Body of pancreas (tissue), 4 donors: ENCODE data around the gene MPND. TPM values are rescaled to one million over a fixed set of nuclear protein-coding genes. Genes with fewer than 3 reads are reported as not detected.
A peak's percentile ranks its signal among the peaks of the same experiment; 100 is the strongest.

ENCODE experiments used
- ATAC-seq: fragments of 150-250 bp; one replicate; pipeline ENCODE4 v1.9.1; 2016
- DNase-seq, 4 donors: peaks; one replicate each; pipeline ENCODE4 v3.0.0-alpha.2; 2019
- H3K27ac ChIP-seq, 4 donors: fragments of 200-600 bp; sonication (generic); 1 replicate in 3 of 4; 2 replicates in 1 of 4; pipeline versions ENCODE4 v1.5.1 to v1.6.1; 2016 to 2019; ENCODE audit warnings: mild to moderate bottlenecking in 1 of 4, mixed read lengths in 1 of 4, moderate library complexity in 1 of 4
- H3K27me3 ChIP-seq, 2 donors: fragments of 200-600 bp; sonication (generic); one replicate each; pipeline ENCODE4 v1.6.0; 2016; ENCODE audit warnings: mild to moderate bottlenecking in 1 of 2
- H3K36me3 ChIP-seq, 2 donors: fragments of 200-600 bp; sonication (generic); replicated peaks in 1 of 2; 2 replicates each; pipeline ENCODE4 v1.5.1; 2016; ENCODE audit warnings: low read depth in 2 of 2; ENCODE audit not compliant: insufficient read depth in 1 of 2
- H3K4me1 ChIP-seq: fragments of 200-600 bp; sonication (generic); one replicate; pipeline ENCODE4 v1.6.0; 2016
- H3K4me3 ChIP-seq, 2 donors: fragments of 200-600 bp; sonication (generic); 1 replicate in 1 of 2; 2 replicates in 1 of 2; pipeline ENCODE4 v1.5.1; 2016 to 2019
- H3K9me3 ChIP-seq, 3 donors: fragments of 200-600 bp; sonication (generic); 1 replicate in 2 of 3; 2 replicates in 1 of 3; pipeline ENCODE4 v1.5.1; 2016
- POLR2A ChIP-seq, 3 donors: fragments of 450-650 bp; IDR thresholded peaks; one replicate each; pipeline ENCODE4 v1.6.1; 2016; ENCODE audit warnings: antibody characterized with exemption in 3 of 3, mild to moderate bottlenecking in 2 of 3
- WGBS, 2 donors: methylation state at CpG; one replicate each; pipeline ENCODE4 v1.1.5; 2017; 5-methylcytosine and 5-hydroxymethylcytosine counted together
- intact Hi-C: fragments of 100-400 bp; cut with DNase I; formaldehyde crosslinking; loops from one replicate; pipeline ENCODE4 v1.15.1; 2023
- total RNA-seq, 2 donors: library from RNA; depleted of rRNA; stranded (reverse); fragments of >200 nt; gene quantifications; one replicate each; pipeline ENCODE4 v1.1.0, GENCODE V29; 2016
- TF ChIP-seq, protein P1 (sequence below), 7 experiments: fragments of 450-650 bp in 4 of 7; fragments of 200-600 bp in 3 of 7; sonication (generic) in 3 of 7; IDR thresholded peaks; one replicate each; pipeline ENCODE4 v1.5.1; 2016 to 2019; ENCODE audit warnings: antibody characterized with exemption in 7 of 7

The MPND gene
- total RNA-seq, 2 donors from 2014 or later, result 0.99 to 7.5 TPM

DNA sequence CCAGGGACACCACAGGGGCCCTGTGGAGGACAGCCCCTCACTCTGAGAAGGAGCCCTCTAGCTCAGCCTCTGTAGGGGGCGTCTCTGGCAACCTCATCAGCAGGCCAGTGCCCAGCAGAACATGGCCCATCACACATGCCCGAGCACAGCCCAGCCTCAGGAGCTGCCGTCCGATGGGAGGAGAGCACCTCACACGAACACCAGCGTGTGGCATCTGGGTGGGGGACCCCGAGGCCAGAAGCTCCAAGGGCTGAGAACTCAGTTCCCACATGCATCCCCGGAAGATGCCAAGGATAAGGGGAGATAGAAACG is 45.7 kb downstream of the MPND start:
- Histone ChIP-seq H3K4me1 (peaks cover 57% of the 10 kb centered on the region), H3K9me3 (no peaks in the 10 kb centered on the region), H3K27me3 (no peaks in the 10 kb centered on the region), H3K36me3 (no peaks in the 10 kb centered on the region), H3K4me3 (no peak overlapping the region), H3K27ac (peak overlapping the region; percentile 23 to 68 (median 44))
- WGBS, 2 donors, result 65 to 72% methylated on average over 8 to 9 of the region's 9 CpGs
- intact Hi-C loops, result no loop called here
- no peak for TF ChIP-seq POLR2A (IDR thresholded peaks at IDR 0.05)
- TF ChIP-seq, protein P1, sequence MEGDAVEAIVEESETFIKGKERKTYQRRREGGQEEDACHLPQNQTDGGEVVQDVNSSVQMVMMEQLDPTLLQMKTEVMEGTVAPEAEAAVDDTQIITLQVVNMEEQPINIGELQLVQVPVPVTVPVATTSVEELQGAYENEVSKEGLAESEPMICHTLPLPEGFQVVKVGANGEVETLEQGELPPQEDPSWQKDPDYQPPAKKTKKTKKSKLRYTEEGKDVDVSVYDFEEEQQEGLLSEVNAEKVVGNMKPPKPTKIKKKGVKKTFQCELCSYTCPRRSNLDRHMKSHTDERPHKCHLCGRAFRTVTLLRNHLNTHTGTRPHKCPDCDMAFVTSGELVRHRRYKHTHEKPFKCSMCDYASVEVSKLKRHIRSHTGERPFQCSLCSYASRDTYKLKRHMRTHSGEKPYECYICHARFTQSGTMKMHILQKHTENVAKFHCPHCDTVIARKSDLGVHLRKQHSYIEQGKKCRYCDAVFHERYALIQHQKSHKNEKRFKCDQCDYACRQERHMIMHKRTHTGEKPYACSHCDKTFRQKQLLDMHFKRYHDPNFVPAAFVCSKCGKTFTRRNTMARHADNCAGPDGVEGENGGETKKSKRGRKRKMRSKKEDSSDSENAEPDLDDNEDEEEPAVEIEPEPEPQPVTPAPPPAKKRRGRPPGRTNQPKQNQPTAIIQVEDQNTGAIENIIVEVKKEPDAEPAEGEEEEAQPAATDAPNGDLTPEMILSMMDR (IDR thresholded peaks at IDR 0.05), result no peak
- DNase-seq (no peak), ATAC-seq (no peak)

DNA sequence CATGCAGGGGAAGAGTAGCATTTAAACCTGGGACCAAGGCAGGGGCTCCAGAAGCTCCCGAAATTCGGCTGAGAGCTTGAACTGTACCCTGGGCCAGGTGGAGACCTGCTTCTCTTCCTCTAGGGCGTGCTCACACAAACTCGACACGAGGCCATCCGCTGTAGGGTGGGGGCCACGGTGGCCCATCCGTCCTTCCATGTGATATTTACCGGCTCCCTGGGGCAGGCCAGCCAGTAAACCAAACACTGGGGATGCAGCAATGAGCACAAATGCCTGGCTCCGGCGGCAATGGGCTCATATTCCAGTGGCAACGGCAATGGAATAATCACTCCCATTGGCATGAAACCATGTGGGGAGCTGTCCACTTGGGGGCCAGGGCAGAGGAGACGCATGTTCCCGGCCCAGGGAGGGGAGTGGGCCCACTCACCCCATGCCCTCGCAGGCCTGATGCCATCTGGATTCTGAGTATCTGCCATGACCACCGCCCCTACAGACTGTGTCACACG is 46.2 kb downstream of the MPND start:
- H3K4me1 ChIP-seq, result peaks cover 58% of the 10 kb centered on the region
- 74 to 77% methylated on average over 11 to 17 of the region's 17 CpGs for WGBS, 2 donors
- H3K4me3 ChIP-seq, result no peak overlapping the region
- H3K27me3 ChIP-seq, result no peaks in the 10 kb centered on the region
- TF ChIP-seq, protein P1 (IDR thresholded peaks at IDR 0.05), result no peak
- no peak for TF ChIP-seq POLR2A (IDR thresholded peaks at IDR 0.05)
- no peak for DNase-seq
- H3K9me3 ChIP-seq, result no peaks in the 10 kb centered on the region
- H3K27ac ChIP-seq, result peak overlapping the region; percentile 23 to 61 (median 50)
- H3K36me3 ChIP-seq, result no peaks in the 10 kb centered on the region
- intact Hi-C loops, result no loop called here
- no peak for ATAC-seq

DNA sequence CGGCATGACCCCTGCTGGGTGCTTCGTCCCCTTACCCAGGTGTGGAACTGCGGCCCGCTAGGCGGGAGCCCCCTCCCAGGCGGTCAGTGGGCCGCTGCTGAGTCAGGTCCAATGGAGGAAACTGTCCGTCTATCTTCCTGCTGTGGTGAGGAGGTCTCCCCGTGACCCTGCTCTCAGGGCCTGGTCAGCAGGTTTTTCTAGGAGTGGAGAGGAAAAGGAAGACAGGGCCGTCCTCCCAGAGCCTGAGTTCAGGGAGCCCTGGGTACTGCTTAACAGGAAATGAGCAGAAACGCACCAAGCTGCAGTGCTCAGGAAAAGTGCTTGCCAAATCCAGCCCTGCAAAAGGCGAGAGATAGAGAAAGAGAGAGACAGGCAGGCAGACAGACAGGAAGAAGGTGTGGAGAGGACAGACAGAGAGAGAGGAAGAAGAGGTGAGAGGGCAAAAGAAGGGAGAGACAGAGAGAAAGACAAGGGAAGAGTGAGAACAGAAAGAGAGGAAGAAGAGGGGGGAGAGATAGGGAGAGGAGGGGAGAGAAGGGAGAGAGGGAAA is 46.7 kb downstream of the MPND start:
- intact Hi-C loops, result no loop called here
- H3K27me3 ChIP-seq, result no peaks in the 10 kb centered on the region
- H3K4me3 ChIP-seq, result no peak overlapping the region
- no peaks in the 10 kb centered on the region for H3K9me3 ChIP-seq
- DNase-seq, result peak in 2 of 4 donors; percentile 25 to 59
- H3K27ac ChIP-seq, result peak overlapping the region; percentile 23 to 61 (median 50)
- H3K4me1 ChIP-seq, result peaks cover 59% of the 10 kb centered on the region
- ATAC-seq, result no peak
- WGBS, 2 donors, result 56 to 74% methylated on average over 9 to 12 of the region's 12 CpGs
- no peaks in the 10 kb centered on the region for H3K36me3 ChIP-seq
- TF ChIP-seq, protein P1 (IDR thresholded peaks at IDR 0.05), result no peak
- no peak for TF ChIP-seq POLR2A (IDR thresholded peaks at IDR 0.05)

DNA sequence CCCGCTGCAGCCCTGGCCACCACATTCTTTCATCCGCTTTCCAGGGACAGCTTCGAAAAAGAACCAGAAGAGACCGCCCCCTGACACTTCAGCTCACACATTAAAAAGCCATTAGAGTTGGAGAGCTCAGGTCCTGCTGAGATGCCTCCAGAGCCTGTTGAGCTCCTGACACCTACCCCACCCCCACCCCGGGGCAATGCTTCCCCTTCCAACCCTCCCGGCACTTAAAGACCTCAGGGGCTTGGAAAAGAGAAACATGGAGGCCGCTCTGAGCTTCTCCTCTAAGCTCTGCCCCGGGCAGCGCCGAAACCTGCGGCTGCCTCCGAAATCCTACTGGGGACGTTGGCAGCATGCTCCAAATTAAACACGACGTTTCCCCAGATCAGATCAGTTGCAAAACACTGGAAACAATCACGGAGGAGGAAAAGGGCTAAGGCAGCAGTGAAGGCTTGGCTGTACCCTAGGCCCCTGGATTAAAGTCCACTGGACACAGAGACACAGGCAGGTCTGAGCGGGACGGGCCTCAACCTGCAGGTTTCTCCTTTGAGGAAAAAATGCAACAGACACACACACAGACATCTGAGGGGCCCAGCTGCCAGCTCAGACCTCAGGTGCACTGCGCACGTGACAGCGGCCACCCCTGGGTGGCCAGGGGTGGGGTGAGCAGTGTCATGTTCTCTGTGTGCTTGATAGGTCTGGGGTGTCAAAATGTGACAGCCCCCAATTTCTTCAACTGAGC is 47.4 kb downstream of the MPND start:
- ATAC-seq, result peak; percentile 16
- Histone ChIP-seq H3K27me3 (no peaks in the 10 kb centered on the region), H3K4me3 (no peak overlapping the region), H3K36me3 (peaks cover 0 to 4% of the 10 kb centered on the region in 2 donors), H3K27ac (peak overlapping the region in 3 of 4 donors; percentile 13 to 61 (median 58)), H3K9me3 (no peaks in the 10 kb centered on the region), H3K4me1 (peaks cover 59% of the 10 kb centered on the region)
- no peak for TF ChIP-seq POLR2A (IDR thresholded peaks at IDR 0.05)
- TF ChIP-seq, protein P1 (IDR thresholded peaks at IDR 0.05), result no peak
- intact Hi-C loops, result no loop called here
- WGBS, 2 donors, result 21 to 50% methylated on average over 3 to 20 of the region's 21 CpGs
- peak in 2 of 4 donors; percentile 29 to 53 for DNase-seq
